Femur (tissue), 1 donor: Measurements from ENCODE around the gene HEPH.
"Not testable (repeated sequence)": the region's sequence is repeated elsewhere in the genome, so short reads cannot be mapped to it uniquely, and the experiment has no call there.

ENCODE experiments used
- DNase-seq: peaks from one replicate; pipeline ENCODE4 v3.0.0-alpha.2; 2017

HEPH gene

GRCh38 chrX:66233209-66233608 lies 69.2 kb downstream of the HEPH start:
- DNase-seq = no peak

GRCh38 chrX:66233904-66234303 lies 69.9 kb downstream of the HEPH start:
- not testable (repeated sequence) for DNase-seq

GRCh38 chrX:66255359-66255967 lies 91.4 kb downstream of the HEPH start:
- no peak for DNase-seq

GRCh38 chrX:66262807-66263206 lies 98.8 kb downstream of the HEPH start:
- DNase-seq = no peak
